ENCODE results near the gene ROBO1.

- no peak for TF ChIP-seq JUND (IDR thresholded peaks at IDR 0.05; ENCODE audit: low read length)
- no peak for TF ChIP-seq EP300 (IDR thresholded peaks at IDR 0.05; ENCODE audit: borderline replicate concordance in 1 of 2, low read depth in 2 of 2, low read length in 2 of 2)
- TF ChIP-seq TAF1 (IDR thresholded peaks at IDR 0.05; ENCODE audit: low read depth, low read length), result no peak
- TF ChIP-seq CTCF (IDR thresholded peaks at IDR 0.05; ENCODE audit: control extremely low read depth in 1 of 3, insufficient read depth in 1 of 3, low read depth in 1 of 3, low read length in 3 of 3), result no peak
- no peak for TF ChIP-seq POLR2A (IDR thresholded peaks at IDR 0.05; ENCODE audit: control extremely low read depth in 1 of 2, low read depth in 2 of 2, low read length in 2 of 2)
- TF ChIP-seq POLR2AphosphoS5 (IDR thresholded peaks at IDR 0.05; ENCODE audit: low read depth, low read length), result no peak
- TF ChIP-seq, protein P1, sequence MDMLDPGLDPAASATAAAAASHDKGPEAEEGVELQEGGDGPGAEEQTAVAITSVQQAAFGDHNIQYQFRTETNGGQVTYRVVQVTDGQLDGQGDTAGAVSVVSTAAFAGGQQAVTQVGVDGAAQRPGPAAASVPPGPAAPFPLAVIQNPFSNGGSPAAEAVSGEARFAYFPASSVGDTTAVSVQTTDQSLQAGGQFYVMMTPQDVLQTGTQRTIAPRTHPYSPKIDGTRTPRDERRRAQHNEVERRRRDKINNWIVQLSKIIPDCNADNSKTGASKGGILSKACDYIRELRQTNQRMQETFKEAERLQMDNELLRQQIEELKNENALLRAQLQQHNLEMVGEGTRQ (IDR thresholded peaks at IDR 0.05; ENCODE audit: low read length), result no peak
- TF ChIP-seq JUN (IDR thresholded peaks at IDR 0.05; ENCODE audit: low read depth, low read length), result no peak
- TF ChIP-seq FOSL1 (IDR thresholded peaks at IDR 0.05; ENCODE audit: insufficient read depth, low read depth, low read length), result no peak
- no peak for TF ChIP-seq SP1 (IDR thresholded peaks at IDR 0.05; ENCODE audit: low read depth, low read length)
- no peak for TF ChIP-seq SRF (IDR thresholded peaks at IDR 0.05; ENCODE audit: low read depth, low read length)
- TF ChIP-seq RAD21 (IDR thresholded peaks at IDR 0.05 in 1 of 2, conservative IDR thresholded peaks at IDR 0.05 in 1 of 2; ENCODE audit: low read depth in 2 of 2, low read length in 2 of 2), result no peak
These were observed 777.6 kb downstream of the ROBO1 start for GRCh38 chr3:78990156-78990555.
